SHP77 treated with DMSO at 0.1 percent for 48 hours (cell line): ENCODE results near the gene BTRC.
A peak's percentile ranks its signal among the peaks of the same experiment; 100 is the strongest.

Experiments
- DNase-seq: peaks from one replicate; lab custom pipeline; 2025; lab: John Stamatoyannopoulos, UW

BTRC gene

DNA sequence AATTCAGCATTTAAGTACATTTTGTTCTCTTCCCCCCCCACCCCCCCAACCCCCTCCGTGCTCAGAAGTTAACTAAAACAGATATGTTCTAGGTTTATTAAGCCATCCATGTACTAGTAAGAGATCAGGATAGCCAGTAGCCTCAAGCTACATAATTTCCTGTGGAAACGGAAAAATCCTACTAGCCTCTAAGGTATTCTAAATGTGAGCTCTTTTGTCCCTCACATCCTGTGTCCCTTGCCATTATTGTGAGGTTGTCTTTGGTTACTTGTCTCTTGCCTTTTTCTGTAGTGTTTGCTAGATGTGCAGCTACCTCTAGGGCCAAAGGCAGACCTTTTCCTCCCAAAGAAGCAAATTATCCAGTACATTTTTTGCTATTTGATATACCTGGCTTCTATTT lies 92.1 kb downstream of the BTRC start:
- no peak for DNase-seq

DNA sequence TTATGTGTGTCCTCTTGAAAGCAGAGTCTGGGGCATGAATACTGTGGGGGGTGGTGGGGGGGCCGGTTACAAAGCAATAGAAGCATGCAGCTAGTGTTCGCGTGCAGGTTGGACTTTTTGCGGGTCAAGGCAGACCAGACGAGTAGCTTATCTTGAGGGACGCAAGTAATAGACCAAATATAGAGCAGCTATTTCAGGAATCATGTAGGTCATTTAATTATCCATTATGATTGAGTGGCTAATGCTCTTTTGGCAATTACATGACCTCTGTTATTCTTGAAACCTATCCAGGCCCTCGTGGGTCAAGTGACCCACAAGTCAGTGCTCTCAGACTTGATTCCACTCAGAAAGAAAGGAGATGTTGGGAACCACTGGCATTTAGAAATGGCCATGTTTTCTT lies 93.0 kb downstream of the BTRC start:
- no peak for DNase-seq

DNA sequence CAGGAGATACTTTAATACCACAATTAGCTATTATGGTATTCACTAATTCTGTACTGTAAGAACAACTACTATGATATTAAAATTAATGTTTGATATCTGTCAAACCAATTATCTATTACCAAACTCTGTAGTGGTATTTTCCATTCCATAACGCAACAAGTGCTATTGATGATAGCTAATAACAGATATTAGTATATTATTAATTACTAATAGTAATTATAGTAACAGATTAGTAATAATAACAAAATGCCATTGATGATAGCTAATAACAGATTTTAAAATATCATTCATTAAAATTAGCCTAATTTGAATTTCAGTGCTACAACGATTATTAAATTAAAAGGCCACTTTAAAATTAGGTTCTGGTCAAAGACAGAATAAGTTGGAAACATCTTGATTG lies 93.5 kb downstream of the BTRC start:
- no peak for DNase-seq

DNA sequence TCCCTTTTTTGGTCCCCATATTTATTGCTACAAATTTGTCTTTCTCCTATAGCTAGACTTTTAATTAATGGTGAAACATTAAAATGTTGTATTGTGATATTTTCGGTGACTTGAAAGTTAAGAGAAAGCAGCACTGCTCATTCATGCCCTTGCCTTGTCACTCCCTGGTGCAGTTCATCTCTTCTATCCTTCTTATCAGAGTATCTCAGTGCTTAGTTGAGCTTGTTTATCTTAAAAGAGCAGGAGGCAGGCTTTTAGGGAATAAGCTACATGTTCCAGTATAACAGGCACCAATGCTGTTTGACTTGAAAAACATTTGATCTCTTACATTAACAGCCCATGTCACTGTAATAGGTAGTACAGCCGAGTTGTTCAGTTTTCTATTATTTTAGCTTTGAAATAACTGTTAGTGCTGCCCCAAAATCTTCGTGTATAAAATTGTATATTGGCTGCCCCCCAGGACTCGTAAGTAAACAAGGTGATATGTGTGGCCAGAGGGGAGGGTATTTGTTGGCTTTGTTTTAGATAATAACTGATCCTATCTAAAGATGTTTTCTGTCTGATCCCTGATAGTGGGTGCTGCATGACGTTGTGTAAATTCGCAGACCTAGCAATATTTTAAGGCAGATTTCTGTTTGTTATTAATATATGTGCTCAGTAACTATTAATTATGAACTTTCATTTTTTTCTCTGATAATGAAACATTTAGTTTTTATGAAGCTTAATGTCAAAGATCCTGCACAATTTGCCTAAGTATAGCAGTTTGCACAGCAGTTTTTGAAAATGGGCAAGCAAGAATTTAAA lies 96.5 kb downstream of the BTRC start:
- no peak for DNase-seq

DNA sequence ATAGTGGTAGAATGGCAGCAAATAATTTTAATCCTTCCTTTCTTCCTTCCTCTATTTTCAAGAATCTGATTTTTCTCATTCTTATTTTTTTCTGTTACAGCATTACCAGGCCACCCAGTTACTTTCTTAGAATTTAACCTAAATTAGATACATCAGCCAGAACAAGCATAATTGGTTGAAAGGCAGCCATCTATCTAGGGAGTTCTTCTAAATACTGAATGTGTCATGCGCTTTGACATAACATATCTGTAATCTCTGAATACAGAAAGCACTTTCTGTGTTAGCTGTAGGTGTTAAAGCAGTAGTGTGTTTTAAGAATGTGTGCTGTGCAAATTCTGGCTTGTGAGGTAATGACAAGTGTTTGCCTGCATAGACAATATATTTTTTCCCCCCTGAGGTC lies 97.3 kb downstream of the BTRC start:
- no peak for DNase-seq

DNA sequence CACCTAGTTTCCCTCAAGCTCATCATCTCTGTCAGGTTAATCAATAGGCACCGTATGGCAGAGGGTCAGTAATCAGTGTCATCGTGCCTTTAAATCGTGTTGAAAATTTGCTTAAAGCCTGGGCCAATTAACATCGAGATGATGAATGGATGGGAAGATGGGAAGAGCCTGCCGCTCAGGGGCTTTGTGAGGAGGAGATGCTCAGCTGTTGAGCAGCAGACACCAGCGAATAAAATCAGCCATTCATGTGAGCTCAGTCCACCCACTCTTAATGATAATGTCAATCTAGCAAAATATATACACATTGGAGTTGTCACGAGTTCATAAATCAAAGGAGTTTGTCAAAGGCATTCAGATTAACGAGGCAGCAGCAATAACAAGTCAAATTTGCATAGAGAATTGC lies 97.7 kb downstream of the BTRC start:
- DNase-seq, result no peak

DNA sequence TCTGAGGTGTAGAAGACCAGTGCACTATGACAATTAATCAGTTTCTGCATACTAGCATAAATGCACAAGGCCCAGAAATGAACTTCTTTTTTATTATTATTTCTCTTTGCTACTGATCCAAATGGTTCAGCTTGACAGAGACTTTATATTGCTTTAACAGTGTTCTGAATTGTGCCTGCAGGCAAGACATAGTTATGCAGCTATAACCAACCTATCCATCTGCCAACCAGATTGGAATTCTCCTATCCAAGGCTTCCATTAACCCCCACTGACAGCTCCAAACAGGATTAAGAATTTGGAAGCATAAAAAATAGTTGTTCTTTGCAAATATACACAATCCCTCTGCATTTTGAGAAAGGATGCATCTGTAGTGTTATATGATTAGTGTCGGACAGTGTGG lies 98.2 kb downstream of the BTRC start:
- no peak for DNase-seq

DNA sequence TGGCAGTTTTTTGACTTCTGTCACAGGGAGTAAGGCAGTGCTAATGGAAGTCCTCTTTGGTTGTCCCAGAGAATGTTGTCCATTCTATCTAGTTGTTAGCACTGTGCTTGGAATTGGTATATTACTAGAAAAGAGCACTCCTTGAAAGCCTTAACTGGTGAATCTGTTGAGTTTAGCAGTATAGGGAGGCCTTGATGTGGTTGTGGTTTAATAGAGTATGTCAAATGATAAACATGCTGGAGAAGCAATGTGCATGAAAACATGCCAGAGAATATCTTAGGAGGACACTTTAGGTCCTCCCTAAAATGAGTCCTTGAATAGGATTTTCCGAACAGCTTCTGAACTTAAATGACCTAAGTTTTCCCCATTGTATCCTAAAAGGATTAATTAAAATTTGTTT lies 98.6 kb downstream of the BTRC start:
- DNase-seq, result no peak

DNA sequence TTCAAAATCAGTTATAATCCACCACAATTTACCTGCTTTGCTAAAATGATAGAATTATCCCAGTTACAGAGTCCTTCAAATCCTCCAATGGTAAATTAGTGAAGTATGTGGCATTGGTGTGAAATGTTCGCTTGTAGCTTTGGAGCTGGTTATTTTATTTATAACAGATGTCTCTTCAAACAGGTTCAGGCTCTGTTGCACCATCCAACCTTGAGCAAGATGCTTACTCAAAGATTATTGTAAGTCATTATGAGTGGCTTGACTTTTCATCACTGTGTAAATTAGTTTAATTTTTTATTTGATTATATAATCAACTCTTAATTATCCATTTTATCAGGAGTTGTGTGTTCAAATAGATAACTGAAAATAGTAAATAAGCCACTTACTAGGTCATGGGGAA lies 99.4 kb downstream of the BTRC start:
- no peak for DNase-seq

DNA sequence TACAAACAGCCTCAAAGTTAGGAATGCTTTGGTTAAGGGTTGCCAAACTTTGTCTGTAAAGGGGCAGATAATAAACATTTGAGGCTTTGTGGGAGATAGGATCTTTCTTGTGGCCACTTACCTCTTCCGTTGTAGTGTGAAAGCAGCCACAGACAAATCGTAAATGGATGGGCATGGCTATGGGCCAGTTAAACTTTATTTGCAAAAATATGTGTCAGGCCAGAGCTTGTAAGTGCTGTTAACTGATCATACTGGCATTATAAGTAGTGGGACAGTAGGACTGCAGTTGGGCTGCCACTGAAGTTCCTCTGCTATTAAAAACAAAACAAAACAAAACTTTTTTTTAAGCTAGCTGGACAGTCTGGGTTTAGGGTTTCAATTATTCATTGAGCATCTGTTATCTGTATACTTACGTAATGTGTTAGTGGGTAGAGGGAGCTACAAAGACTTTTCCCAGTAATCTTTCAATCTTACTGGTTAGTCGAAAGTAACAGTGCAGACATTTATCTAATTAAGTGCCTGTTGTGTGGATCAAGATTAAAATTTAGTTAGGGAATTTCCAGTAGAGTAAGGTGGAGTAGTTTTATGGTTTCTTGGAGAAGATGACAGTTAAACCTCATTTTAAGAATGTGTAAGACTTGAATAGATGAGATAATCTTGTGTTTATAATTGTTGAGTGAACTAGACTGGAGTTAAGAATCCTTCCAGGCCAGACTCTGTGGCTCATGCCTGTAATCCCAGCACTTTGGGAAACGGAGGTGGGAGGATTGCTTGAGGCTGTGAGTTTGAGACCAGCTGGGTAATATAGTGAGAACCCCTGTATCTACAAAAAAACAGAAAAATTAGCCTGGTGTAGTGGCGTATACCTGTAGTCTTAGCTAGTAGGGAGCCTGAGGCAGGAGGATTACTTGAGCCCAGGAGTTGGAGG lies 100.1 kb downstream of the BTRC start:
- no peak for DNase-seq

DNA sequence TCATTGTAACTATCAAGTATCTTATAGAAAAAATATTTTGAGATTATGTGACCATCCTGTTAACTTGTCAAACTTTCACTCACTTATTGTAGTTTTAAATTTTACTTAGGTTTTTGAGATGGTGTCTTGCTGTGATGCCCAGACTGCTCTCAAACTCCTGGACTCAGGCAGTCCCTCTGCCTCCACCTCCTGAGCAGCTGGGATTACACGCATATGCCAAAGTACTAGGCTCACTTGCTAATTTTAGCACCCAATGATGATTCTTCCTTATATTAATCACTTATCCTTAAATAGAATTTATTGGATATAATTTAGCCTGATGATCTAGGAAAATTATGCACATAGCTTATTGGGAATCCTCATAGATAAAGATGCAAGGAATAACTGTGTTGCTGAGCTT lies 104.9 kb downstream of the BTRC start:
- no peak for DNase-seq

DNA sequence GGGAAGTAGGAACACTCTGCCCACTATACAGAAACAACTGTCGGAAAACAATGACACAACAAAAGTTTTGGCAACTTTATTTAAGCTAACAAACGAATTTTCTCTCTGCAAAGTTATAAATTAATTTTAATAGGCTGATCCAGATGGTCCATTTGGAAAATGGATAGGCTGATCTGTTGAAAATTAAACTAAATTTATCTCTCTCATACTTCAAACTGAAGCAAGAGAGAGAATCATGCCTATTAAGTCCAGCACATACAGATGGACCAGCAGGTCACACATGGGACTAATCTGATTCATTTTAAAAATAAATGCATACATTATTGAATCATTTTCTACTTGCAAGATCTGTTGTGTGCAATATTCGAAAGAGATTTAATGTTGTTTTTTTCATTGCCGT lies 110.1 kb downstream of the BTRC start:
- no peak for DNase-seq

DNA sequence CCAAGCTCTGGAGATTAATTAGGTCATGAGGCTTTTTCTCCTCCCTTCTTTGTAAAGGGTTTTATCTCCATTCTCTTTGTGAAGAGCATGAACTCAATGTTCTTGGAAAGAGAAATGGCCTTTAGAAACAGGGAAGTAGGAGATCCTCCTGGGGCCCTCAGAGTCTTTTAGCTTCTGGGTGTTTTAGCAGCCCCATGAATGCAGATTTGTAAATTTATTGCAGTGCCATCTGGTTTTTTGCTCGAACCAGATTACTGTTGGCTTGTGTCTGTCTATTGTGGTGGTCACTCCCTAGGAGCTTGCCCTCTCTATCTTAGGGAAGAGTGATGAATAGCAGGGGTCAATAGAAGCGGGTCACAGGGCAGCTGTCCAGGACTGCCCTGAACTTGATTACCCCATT lies 110.6 kb downstream of the BTRC start:
- DNase-seq, result no peak

DNA sequence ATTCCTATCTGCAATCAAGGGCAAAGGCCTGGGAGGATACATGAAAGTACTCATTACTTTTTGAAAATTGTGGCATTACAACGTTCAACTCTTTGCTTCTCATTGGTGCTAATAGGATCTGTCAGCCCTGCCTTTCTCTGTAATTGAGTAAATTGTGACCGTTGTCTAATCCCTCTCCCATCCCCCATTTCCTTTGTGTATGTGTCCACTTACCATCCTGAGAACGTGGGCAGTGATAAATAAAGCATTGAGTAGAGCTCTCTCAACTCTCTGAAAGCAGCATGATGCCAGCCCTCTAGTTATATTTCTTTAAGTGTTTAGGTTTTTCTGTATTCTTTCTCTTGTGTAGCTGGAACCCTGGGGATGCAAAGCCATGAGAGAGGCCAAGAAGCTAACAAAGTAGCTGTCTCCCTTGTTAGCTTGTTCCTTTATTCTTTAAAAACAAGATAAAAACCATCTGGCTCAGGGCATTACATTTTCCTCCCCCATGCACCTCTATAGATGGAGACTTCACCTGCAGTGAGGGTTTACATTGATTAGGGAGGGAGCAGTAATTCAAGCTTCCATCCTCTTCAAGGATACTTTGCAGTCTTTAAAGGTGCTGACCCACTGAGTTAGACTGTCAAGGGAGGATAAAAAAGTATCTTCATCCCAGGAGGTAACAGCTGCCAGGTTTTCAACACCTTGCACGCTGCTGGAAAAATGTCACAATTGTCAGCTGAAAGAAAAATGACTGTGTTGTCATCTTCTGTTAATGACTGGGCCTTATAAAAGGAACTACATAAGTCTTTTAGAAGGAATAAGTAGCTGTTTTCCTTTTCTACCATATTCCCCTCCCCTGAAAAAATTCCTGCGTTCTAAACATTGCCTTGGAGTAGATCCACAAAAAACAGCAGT lies 112.3 kb downstream of the BTRC start:
- no peak for DNase-seq

DNA sequence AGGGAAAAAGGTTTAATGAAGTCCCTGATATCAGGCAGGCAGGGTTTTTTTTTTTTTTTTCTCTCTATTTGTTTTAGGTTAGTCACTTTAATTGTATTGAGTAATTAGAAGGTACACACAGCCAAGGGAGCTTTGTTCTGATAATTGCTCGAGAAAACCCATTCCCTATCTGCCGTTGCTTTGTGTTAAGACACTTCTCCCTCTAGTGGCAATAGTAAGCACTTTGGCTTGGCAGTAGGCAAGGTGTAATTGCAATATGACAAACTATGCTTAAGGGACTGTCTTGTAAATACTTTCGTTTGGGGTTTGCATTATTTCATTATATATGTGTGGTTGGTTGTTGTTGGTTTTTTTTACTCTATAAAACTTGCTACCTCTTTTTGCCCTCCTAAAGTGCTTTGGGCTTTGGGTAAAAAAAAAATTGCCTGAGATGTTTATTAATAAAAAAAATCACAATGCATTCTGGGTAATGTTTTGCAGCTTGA lies 113.4 kb downstream of the BTRC start:
- peak; percentile 27 for DNase-seq

DNA sequence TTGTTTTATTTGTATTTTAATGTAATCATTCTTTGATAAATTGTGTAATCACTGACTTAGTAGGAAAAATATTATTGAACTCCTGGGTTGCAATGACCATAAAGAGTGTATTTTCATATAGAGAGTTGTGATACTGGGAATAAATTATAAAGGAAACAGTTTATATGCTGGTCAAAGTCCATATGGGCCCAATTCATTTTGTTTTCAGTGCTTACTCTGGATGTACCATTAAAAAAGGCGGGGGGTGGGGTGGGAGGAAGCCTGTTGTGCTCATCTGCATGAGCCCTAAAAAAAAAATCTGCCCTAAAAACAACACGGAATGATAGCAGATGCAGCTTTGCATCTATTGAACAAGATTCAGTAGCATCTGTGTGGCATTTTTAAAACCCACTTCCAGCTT lies 114.2 kb downstream of the BTRC start:
- DNase-seq, result no peak

DNA sequence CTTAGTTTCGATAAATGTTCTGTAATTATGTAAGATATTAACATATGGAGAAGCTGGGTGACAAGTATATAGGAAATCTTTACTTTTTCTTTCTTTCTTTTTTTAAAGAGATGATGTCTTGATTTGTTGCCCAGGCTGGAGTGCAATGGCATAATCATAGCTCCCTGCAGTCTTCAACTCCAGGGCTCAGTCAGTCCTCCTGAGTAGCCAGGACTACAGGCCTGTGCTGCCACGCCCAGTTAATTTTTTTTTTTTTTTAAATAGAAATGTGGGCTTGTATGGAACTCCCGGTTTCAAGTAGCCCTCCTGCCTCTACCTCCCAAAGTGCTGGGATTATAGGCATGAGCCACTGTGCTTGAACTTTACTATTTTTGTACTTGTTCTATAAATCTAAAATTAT lies 122.4 kb downstream of the BTRC start:
- no peak for DNase-seq

DNA sequence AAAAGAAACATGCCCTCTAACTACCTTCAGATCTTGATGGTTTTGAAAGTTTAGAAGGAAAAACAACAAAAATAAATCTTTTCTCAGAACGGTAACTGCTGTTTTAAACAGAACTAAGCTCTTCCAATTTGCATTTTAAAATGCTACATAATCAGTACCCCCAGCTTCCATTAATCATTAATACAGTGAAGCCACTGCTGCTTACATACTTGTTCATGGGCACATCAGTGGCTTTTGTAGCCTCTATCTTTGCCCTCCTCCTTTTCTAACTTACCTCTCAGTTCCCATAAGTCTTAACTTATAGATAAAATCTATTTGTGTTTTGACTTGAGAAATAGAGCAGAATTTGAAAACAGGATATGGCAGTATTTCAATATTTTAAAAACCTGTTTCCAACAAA lies 125.0 kb downstream of the BTRC start:
- DNase-seq, result no peak

DNA sequence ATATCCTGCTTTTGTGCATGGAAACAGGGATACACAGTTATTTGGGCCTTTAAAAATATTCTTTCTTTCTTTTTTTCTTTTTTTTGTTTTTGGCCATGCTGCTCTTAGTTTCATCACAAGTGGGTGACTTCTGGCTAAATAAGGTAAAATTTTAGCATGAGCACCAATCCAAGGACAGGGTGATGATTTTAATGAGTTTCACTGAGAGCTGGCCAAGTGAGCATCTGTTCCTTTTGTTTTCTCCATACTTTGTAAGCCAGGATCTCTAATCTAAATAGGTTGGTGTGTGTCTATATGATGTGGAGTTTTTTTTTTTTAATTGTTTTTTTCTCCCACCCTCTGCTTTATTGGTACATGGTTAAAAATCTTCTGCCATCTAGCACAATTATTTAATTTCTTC lies 127.3 kb downstream of the BTRC start:
- no peak for DNase-seq

DNA sequence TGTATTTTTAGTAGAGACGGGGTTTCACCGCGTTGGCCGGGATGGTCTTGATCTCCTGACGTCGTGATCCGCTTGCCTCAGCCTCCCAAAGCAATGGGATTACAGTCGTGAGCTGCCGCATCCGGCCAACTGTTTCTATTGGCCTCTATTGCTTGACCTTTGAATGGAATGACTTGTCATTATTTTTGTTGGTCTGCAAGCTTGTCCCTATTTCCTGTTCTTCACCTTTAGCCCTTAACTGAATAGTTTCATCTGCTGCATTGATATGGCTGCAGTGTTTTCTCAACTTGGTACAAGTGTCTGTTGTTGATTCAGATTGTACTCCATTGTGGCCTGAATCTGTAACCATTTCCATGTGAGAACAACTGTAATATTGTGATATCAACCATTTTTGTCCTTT lies 128.6 kb downstream of the BTRC start:
- DNase-seq, result no peak

DNA sequence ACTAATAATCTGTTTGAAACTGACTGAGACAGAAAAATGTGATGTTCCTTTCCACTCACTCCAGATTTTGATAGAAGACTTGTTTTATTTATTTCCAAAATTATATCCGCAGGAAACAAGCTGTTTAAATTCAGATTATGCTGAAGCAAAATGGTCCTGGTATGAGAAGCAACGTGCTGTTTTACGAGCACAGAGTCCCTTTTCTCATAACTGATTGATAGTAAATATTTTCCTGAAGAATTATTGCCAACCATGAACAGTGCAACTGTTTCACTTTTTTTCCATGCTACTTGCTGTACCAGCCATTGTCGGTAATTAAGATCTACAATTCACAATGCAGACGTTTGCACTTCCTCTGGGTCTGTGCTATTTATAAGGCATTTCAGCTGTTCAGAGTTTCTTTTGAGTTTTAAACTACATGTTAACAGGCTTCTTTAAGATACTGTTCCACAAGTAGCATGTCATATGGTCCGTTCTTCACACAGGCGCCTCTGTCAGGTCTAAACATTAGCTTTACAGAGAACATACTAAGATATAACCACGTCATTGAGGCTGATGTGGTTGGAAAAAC lies 130.3 kb downstream of the BTRC start:
- no peak for DNase-seq

DNA sequence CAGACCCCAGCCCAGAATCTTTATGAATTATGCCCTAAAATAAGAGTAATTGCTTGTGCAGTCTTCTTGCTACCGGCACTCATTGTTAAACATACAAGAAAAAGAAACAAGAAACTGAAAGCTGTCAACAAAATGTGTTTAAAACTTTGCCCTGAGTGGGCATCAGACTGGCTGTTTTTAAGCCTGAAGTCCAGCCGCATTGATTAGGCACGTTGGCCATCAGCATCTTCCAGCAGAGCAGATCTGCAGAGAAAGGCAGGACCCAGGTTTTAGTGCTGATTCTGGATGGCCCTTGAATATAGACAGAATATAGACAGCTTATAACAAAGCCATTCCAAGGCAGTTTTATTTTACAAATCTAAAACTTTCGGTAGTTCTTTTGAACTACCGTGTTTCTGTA lies 131.2 kb downstream of the BTRC start:
- DNase-seq, result no peak
